Psoas muscle (tissue), 8 donors: ENCODE data around the gene CALB2. TPM values are rescaled to one million over a fixed set of nuclear protein-coding genes. Genes with fewer than 3 reads are reported as not detected.

ENCODE experiments used
- ATAC-seq, 4 donors: fragments of 200-7000 bp; cut with Tn5 transposase; one replicate each; pipeline ENCODE4 v1.9.1; 2020; ENCODE audit warnings: moderate library complexity in 3 of 4, mild to moderate bottlenecking in 2 of 4
- DNase-seq, 2 donors: peaks; one replicate each; pipeline ENCODE4 v3.0.0-alpha.2; 2020
- H3K27ac ChIP-seq: fragments of 200-600 bp; one replicate; pipeline ENCODE4 v1.8.0; 2022
- H3K27me3 ChIP-seq, 3 donors: fragments of 200-600 bp in 1 of 3; one replicate each; pipeline versions ENCODE4 v1.6.1 to v1.8.0; 2013 to 2022; ENCODE audit warnings: low read length in 2 of 3, mild to moderate bottlenecking in 2 of 3, moderate library complexity in 1 of 3; ENCODE audit not compliant: insufficient read depth in 3 of 3
- H3K36me3 ChIP-seq, 2 donors: fragments of 200-600 bp in 1 of 2; one replicate each; pipeline versions ENCODE4 v1.6.1 to v1.8.0; 2013 to 2022; ENCODE audit warnings: low read depth in 1 of 2, mild to moderate bottlenecking in 1 of 2, moderate library complexity in 1 of 2; ENCODE audit not compliant: insufficient read depth in 1 of 2
- H3K4me1 ChIP-seq: fragments of 200-600 bp; one replicate; pipeline ENCODE4 v1.8.0; 2022
- H3K4me3 ChIP-seq: fragments of 200-600 bp; one replicate; pipeline ENCODE4 v1.8.0; 2022; ENCODE audit warnings: mild to moderate bottlenecking
- H3K9me3 ChIP-seq: fragments of 200-600 bp; one replicate; pipeline ENCODE4 v1.8.0; 2022
- CTCF ChIP-seq: fragments of 200-600 bp; IDR thresholded peaks from one replicate; pipeline ENCODE4 v1.8.0; 2022; ENCODE audit warnings: antibody characterized with exemption
- WGBS, 3 donors: extraction: QIAGEN DNeasy Blood & Tissue Kit; methylation state at CpG; one replicate each; pipeline versions ENCODE4 v1.1.6 to v1.1.7; 2013; 5-methylcytosine and 5-hydroxymethylcytosine counted together
- intact Hi-C, 2 donors: fragments of 100-400 bp; cut with DNase I; formaldehyde crosslinking; loops; one replicate each; pipeline versions ENCODE4 v1.11.0 to v1.14.2; 2022
- polyA plus RNA-seq, 3 donors: library from polyadenylated mRNA; stranded (reverse); fragments of 200-250 nt; gene quantifications; one replicate each; pipeline ENCODE4 v1.2.3, GENCODE V29; 2013
- total RNA-seq, 4 donors: library from RNA; stranded (reverse); fragmentation: NEBNext Ultra II Directional in 2 of 4; extraction: Animal tissue kit (Norgen Biotek cat#: 25700) in 2 of 4; gene quantifications; one replicate each; pipeline versions ENCODE4 v1.2.1 to v1.2.4, GENCODE V29; 2021 to 2023
- donor health status: healthy with polysubstance abuse.
- donor health status: DM: no; HTN: no; CAD: no; lungs with moderate emphysema.
- donor health status: Bipolar disorder and iron deficiency.
- donor health status: healthy.
- donor health status: DM: yes; HTN: yes; CAD: no.
- donor health status: DM: no; HTN: no; CAD: no.
- donor health status: DM: no; HTN: no; CAD: no.
- donor health status: DM: yes; HTN: yes; CAD: no.

Gene CALB2
- total and polyA plus RNA-seq, 7 donors = 0.16 to 0.61 (median 0.50) TPM; not detected in 2

- no peak for TF ChIP-seq CTCF
- H3K27me3 ChIP-seq = peaks cover 0 to 28% (median 0%) of the 10 kb centered on the region in 3 donors
- ATAC-seq (no peak), DNase-seq (no peak)
- no peaks in the 10 kb centered on the region for H3K9me3 ChIP-seq
- no peak overlapping the region for H3K4me3 ChIP-seq
- no peak overlapping the region for H3K27ac ChIP-seq
- intact Hi-C loops = no loop called here
- whole genome bisulfite sequencing, 3 donors = 10 to 16% (median 14%) methylated on average over 11 of the region's 11 CpGs
- peaks cover 5% of the 10 kb centered on the region for H3K4me1 ChIP-seq
- no peaks in the 10 kb centered on the region for H3K36me3 ChIP-seq
Observed at GRCh38 chr16:71357681-71358080, 842 bp upstream of the CALB2 start.

GRCh38 chr16:71359431-71359830, 908 bp downstream of the CALB2 start:
- DNase-seq (no peak), ATAC-seq (no peak)
- no peak for TF ChIP-seq CTCF
- intact Hi-C loops = no loop called here
- no peaks in the 10 kb centered on the region for H3K36me3 ChIP-seq
- peaks cover 5% of the 10 kb centered on the region for H3K4me1 ChIP-seq
- no peaks in the 10 kb centered on the region for H3K9me3 ChIP-seq
- peaks cover 0 to 32% (median 0%) of the 10 kb centered on the region in 3 donors for H3K27me3 ChIP-seq
- H3K27ac ChIP-seq = no peak overlapping the region
- no peak overlapping the region for H3K4me3 ChIP-seq
- 80 to 84% (median 83%) methylated on average over 6 of the region's 6 CpGs for WGBS, 3 donors

- Histone ChIP-seq H3K36me3 (no peaks in the 10 kb centered on the region), H3K4me1 (peaks cover 5% of the 10 kb centered on the region), H3K9me3 (no peaks in the 10 kb centered on the region), H3K27ac (no peak overlapping the region), H3K27me3 (peaks cover 0 to 36% (median 0%) of the 10 kb centered on the region in 3 donors), H3K4me3 (no peak overlapping the region)
- ATAC-seq (no peak), DNase-seq (no peak)
- WGBS, 3 donors = 80 to 89% (median 80%) methylated on average over 2 of the region's 2 CpGs
- intact Hi-C loops = no loop called here
- TF ChIP-seq CTCF = no peak
Observed at GRCh38 chr16:71360378-71360777, 1.9 kb downstream of the CALB2 start.

- 33 to 44% (median 33%) methylated on average over 9 of the region's 9 CpGs for WGBS, 3 donors
- TF ChIP-seq CTCF = no peak
- ATAC-seq (no peak), DNase-seq (no peak)
- intact Hi-C loops = no loop called here
- no peaks in the 10 kb centered on the region for H3K9me3 ChIP-seq
- H3K27me3 ChIP-seq = peaks cover 0 to 31% (median 0%) of the 10 kb centered on the region in 3 donors
- no peaks in the 10 kb centered on the region for H3K36me3 ChIP-seq
- no peaks in the 10 kb centered on the region for H3K4me1 ChIP-seq
- H3K4me3 ChIP-seq = no peak overlapping the region
- H3K27ac ChIP-seq = no peak overlapping the region
Observed at GRCh38 chr16:71364133-71364681, 5.7 kb downstream of the CALB2 start.

- Histone ChIP-seq H3K4me1 (no peaks in the 10 kb centered on the region), H3K4me3 (no peak overlapping the region), H3K27me3 (peaks cover 0 to 25% (median 0%) of the 10 kb centered on the region in 3 donors), H3K27ac (no peak overlapping the region), H3K9me3 (no peaks in the 10 kb centered on the region), H3K36me3 (no peaks in the 10 kb centered on the region)
- TF ChIP-seq CTCF = no peak
- intact Hi-C loops = no loop called here
- no peak for DNase-seq
- ATAC-seq = no peak
- WGBS, 3 donors = 75 to 78% (median 76%) methylated on average over 10 of the region's 10 CpGs
Observed at GRCh38 chr16:71365021-71365420, 6.5 kb downstream of the CALB2 start.
